ENCODE measurements around the gene SULT1C3.
"Not testable (repeated sequence)": the region's sequence is repeated elsewhere in the genome, so short reads cannot be mapped to it uniquely, and the experiment has no call there.

GRCh38 chr2:108284566-108284965 is 44.8 kb downstream of the SULT1C3 start:
- TF ChIP-seq EP300 (IDR thresholded peaks at IDR 0.05); CTCF (IDR thresholded peaks at IDR 0.05); POLR2A (IDR thresholded peaks at IDR 0.05; ENCODE audit: low read depth): not testable (repeated sequence)

All from esophagus muscularis mucosa (tissue), 4 donors.